HG03064 (cell line): ENCODE measurements around the gene CLMP.
"Not testable (repeated sequence)": the region's sequence is repeated elsewhere in the genome, so short reads cannot be mapped to it uniquely, and the experiment has no call there.

ENCODE experiments used
- ATAC-seq: cut with Tn5 transposase; IDR thresholded peaks from one replicate; pipeline ENCODE4 v1.9.1; 2021; ENCODE audit warnings: low read depth; ENCODE audit not compliant: unreplicated experiment

CLMP gene

GRCh38 chr11:123218451-123218850, 23.4 kb upstream of the CLMP start:
- ATAC-seq, result no peak

DNA sequence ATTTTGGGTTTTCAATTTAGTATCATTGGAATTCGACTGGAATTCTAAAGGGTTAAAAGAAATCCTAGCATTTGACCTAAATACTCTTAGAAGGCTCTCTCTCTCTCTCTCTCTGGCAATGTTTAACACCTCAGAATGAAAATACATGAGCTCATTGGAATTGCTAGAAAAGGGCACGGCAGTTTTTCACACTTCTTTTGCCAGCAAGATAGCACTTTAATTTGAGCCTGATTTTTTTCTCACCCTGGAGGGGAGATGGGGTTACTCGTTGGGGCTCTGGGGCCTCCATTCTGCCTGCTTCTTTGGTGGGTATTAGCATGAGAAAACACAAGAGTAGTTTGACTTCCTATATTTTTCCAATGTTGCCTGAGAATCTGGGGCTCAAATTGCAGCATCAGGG, 22.8 kb upstream of the CLMP start:
- no peak for ATAC-seq

GRCh38 chr11:123216249-123216648, 21.2 kb upstream of the CLMP start:
- no peak for ATAC-seq

- ATAC-seq, result no peak
Measured at GRCh38 chr11:123214940-123215339, 19.9 kb upstream of the CLMP start.

DNA sequence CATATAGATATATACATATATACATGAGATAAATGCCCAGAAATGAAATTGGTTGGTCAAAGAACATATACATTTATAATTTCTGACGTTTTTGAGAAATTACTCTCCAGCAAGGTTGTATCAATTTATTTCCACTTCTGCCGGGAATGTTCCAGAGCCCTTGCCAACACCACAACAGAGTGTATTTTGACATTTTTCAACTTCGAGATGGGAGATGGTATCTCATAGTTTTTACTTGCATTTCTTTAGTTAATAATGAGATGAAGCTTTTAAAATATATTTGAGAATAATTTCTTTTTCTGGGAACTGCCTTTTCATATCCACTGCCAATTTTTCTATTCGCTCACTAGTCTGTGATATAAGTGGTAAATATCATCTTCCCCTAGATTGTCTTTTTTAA, 19.3 kb upstream of the CLMP start:
- no peak for ATAC-seq

DNA sequence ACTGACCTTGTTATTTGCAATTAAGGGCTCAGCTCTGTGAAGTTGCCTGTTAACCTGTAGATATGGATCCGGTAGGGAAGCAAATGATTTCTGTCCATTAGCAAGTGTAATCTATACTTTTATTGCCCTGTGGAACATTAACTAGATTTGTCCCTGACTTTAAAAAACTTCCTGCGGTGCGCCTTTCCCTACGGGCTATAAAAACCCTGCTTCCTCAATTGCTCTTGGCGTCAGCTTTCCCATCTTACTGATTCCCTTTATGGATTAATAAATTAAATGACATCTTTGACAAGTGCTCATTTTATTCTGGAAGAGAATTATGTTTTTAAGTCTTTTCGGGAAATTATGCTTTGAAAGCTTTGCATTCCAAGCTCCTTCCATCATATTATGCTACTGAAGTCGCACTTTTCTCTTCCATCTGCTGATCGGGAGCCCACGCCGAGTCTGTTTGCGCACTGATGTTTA, 18.3 kb upstream of the CLMP start:
- no peak for ATAC-seq

GRCh38 chr11:123212406-123212805, 17.4 kb upstream of the CLMP start:
- ATAC-seq, result no peak

- ATAC-seq, result no peak
Measured at GRCh38 chr11:123211981-123212380, 16.9 kb upstream of the CLMP start.

DNA sequence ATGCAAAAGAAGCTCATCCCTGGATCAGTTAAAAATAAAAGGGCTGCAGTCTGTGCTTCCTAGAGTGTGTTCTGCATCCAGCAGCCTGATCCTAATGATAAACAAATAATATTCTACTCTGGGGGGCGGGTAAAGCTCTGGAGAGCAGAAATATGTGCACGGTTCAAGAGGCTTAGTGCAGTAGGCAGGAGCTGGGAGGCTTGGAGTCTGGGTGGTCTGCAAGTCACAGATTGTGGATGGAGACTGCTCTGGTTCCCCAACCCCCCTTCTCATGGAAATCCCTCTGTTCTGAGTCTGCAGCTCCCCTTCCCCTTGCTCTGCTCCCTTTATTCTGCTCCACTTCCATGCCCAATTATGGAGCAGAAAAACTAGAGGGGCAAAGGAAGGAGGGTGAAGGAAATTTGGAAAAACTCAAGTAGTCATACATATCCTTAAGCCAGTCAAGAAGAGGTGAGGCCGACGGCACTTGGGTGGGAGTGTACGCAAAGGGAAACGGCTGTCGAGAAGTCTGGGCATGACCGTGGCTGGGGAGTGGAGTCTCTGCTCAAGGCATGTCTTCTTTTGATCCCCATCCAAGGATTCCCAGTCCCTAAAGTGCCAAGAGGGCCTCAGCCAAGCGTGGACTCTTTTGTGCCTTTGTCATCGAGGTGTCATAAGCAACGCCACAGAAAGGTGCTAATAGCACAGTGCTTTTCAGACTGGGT, 16.3 kb upstream of the CLMP start:
- no peak for ATAC-seq

DNA sequence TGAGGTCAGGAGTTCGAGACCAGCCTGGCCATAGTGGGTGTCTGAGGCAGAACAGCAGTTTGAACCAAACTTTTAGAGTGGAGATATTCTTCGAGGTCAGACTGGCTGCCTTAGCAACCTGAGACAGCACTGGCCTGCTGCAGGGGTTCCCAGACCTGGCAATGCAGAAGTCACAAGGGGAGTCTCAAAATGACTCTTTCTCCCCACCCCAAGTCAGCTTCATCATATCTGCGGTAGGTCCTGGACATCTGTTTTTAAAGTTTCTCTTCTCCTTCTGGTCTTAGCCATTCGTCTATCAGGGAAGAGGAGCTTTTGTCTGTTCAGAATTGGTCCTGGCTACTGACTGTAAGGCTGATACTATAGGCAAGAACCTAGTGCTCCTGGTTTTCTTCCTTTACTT, 14.5 kb upstream of the CLMP start:
- no peak for ATAC-seq

DNA sequence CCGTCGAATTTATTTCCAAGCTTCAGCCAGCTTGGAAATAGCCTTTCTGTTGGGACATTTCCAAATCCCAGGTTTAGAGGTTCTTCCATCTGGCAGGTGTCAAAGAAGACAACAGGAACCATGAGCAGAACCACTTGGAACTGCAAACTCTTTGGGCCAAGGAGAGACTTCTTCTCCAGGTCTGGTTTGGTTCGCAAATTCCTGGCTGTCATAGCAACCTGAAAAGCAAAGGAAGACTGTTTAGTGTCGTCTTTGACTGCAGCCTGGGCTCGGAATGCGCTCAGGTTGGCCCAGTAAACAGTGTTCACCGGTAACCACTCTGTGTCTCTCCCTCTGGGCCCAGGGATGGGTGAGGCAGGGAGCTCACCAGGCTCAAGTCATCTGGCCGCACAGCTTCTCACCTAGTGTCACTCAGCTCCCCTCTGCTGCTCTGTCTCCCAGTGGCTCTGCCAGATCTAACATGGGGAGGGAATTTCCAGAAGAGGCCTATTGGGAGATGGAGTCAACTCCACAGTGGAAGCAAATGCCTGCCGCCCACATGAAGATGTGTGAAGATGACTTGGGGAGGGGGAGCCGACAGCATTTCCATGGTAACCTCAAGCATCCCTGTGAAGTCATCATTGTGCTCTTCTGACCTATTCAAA, 11.9 kb upstream of the CLMP start:
- ATAC-seq, result no peak

DNA sequence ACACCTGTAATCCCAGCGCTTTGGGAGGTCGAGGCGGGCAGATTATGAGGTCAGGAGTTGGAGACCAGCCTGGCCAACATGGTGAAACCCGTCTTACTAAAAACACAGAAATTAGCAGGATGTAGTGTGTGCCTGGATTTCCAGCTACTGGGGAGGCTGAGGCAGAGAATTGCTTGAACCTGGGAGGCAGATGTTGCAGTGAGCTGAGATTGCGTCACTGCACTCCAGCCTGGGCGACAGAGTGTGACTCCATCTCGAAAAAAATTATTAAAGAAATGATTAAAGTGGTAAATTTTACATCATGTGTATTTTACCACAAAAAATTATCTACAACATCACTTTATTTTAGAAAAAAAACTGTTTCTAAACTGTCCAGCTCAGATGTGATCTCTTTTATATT, 11.0 kb upstream of the CLMP start:
- not testable (repeated sequence) for ATAC-seq

DNA sequence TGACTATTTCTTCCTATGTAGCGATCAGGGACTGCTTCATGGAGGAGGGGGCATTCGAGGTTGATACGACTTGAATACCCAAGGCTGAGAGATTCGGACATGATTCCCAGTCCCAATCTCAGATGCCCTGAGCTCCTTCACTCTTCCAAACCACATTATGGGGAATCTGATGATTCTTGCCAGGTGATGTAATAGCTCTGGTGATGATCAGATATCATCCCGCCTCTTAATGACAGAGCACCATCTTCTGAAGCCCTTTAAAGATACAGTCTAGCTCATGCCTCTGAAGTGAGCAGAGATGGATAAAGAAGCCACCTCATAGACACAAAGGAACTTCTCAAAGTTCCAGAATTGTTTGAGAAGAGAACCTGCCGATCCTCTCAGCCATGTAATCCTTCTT, 8.9 kb upstream of the CLMP start:
- ATAC-seq, result no peak

- ATAC-seq, result no peak
Measured at GRCh38 chr11:123203471-123203870, 8.4 kb upstream of the CLMP start.

DNA sequence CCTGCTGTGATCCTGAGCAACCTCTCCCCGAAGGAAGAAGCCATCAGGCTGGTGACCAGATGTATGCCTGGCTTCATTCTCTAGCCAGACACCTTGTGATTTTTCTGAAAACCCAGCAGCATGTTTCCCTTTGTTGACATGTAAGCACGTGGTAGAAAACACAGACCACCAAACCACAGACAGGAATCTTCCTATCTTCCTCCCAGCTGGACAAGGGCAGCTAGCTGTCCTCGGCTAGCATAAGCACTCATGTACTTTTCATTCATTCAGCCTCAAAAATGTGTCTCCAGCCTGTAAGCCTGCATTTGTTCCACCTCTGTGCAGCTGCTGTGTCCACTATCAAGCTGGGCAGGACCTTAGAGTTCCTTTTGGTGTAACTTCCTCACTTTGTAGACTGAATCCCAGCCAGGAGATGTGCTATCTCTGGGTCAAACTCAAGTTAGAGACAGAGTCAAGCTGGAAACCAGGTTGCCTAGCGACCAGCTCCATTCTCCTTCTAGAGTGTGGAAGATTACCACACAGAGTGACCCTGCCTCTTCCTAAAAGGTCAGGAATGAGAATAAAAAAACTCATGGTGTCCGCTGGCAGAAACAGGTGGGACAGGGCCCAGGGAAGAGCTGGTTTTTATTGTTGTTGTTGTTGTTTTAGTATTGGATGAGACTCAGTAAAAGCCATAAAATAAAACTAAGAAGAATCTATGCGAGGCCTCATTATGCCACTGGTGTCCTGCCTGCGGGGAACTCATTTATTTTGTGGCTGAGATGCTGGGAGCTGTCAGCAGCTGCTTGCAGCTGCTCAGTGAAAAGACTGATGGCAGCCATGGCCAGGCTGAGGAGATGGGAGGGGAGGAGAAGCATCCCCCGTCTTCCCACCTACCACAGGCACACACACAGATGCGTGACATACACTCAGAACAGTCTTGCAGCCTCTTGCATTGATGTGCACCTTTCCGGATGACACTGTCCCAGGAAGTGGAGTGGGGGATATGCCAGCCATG, 7.4 kb upstream of the CLMP start:
- ATAC-seq, result no peak

DNA sequence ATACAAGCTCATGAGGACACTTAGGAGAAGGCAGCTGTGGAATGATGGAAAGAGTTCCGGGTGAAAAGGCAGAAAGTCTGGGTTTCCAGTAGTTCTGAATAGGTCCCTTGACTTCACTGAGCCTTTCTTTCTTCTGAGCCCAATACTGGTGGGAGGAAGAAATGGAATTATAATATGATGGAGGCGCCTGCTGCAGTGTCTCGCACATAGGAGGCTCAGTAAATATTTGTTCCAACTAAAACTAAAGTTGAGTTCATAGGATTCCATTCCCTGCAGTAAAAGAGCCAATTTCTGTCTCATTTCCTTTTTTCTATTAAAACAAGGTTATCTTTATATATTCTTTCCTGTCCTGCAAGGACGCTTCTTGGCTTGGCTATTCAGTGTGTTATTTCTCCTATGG, 5.2 kb upstream of the CLMP start:
- no peak for ATAC-seq

DNA sequence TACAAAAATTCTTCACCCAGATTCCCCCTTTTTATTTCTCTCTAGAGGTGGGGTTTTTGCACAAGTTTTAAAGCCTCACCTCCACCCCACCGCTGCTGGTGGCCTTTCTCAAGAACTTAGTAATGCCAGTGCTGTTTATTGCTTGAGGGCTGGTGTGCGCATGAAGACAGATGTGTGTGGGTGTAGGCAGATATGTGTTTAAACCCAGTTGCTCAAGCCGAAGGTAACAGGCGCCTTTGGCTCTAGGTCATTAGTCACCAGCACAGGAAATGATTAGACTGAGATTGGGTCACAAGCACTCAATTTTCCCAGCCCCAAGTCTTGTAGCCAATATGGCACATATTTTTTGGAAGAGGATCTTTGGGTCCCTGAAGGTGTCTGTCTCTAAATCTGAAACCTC, 2.7 kb upstream of the CLMP start:
- ATAC-seq, result no peak

- ATAC-seq, result no peak
Measured at GRCh38 chr11:123196060-123196714, 1.1 kb upstream of the CLMP start.

GRCh38 chr11:123194337-123195187, 486 bp downstream of the CLMP start:
- ATAC-seq, result no peak

DNA sequence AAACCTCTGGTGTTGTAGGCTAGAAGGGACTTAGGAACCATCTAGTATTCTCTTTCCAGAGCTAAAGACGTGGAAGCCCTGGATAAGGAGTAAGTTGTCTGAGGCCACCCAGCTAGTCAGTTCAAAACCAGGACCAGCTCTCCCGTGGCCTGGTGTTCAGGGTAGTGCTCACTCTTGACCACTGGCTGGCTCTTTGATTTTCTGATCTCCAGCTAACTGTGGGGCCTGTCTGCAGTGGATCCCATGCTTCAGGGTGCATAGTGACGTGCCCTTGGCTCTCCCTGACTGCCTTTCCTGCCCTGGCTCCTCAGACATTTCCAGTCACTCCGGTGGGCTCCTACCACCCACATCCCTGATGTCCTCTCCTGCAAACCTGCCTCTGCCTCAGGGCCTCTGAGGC, 1.3 kb downstream of the CLMP start:
- ATAC-seq, result no peak
